NCI-H2081 treated with DMSO at 0.1 percent for 48 hours (cell line): Measurements from ENCODE around the gene NPLOC4.

Experiments
- DNase-seq: peaks from one replicate; lab custom pipeline; 2025; lab: John Stamatoyannopoulos, UW

Gene NPLOC4

DNA sequence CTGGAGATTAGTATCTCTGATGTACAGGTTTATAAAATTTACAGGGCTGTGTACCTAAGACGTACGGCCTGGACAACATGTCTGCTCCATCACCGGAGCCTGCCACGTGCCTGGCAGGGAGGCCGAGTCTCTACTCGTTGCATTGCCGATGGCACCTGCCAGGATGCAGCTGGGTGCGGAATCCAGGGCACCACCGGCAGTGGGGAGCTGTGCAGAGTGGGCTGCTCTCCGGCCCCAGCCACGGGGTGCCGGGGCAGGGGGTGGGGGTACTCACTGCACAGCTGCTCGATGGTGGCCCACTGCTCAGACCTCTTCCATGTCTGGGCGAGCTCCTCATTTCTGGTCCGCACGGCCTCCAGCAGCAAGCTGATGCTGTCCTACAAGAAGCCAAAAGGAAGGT is 71.7 kb downstream of the NPLOC4 start:
- DNase-seq, result no peak

DNA sequence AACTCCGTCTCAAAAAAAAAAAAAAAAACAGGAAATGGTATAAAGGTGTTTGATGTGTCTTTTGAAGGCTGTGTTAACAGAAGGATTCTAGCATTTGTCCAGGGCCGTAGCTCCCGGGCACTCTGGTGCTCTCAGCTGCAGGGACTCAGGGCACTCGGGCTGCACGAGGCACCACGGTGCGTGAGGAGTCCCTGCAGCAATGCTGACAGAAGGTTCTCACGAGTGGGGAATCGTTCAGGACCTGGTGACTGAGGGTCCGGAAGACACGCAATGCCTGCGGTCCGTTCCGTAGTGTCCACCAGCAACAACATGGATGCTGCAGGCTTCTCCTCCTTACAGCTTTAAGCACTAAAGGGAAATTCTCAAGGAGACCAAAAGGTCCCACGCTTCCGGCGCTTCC is 72.1 kb downstream of the NPLOC4 start:
- no peak for DNase-seq

DNA sequence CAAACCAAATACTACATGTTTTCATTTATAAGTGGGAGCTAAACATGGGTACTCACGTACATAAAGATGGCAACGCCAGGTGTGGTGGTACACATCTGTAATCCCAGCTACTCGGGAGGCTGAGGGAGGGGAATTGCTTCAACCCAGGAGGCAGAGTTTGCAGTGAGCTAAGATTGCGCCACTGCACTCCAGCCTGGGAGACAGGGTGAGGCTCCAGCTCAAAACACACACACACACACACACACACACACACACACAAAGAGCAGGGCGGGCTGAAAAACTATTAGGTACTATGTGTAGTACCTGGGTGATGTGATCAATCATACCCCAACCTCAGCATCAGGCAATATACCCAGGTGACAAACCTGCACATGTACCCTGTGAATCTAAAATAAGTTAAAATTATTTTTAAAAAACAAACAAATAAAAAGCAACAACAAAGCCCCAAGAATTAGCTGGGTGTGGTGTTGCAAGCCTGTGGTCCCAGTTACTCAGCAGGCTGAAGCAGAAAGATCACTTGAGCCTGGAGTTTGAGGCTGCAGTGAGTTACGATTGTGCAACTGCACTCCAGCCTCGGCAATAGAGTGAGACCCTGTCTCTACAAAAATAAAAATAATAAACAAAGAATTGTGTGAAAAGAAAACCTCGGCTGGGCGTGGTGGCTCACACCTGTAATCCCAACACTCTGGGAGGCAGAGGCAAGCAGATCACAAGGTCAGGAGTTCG is 72.9 kb downstream of the NPLOC4 start:
- DNase-seq, result no peak

DNA sequence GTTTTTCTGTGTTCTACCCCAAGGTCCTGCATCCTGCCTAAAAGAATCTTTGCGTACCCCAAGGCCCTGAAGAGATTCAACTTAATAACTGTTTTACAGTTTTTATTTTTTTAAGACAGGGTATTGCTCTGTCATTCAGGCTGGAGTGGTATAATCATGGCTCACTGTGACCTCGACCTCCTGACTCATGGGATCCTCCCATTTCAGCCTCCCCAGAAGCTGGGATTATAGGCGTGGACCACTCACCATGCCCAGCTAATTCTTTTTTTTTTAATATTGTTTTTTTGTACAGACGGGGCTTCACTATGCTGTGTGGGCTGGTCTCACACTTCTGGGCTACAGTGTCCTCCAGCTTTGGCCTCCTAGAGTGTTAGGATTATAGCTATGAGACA is 75.4 kb downstream of the NPLOC4 start:
- no peak for DNase-seq

DNA sequence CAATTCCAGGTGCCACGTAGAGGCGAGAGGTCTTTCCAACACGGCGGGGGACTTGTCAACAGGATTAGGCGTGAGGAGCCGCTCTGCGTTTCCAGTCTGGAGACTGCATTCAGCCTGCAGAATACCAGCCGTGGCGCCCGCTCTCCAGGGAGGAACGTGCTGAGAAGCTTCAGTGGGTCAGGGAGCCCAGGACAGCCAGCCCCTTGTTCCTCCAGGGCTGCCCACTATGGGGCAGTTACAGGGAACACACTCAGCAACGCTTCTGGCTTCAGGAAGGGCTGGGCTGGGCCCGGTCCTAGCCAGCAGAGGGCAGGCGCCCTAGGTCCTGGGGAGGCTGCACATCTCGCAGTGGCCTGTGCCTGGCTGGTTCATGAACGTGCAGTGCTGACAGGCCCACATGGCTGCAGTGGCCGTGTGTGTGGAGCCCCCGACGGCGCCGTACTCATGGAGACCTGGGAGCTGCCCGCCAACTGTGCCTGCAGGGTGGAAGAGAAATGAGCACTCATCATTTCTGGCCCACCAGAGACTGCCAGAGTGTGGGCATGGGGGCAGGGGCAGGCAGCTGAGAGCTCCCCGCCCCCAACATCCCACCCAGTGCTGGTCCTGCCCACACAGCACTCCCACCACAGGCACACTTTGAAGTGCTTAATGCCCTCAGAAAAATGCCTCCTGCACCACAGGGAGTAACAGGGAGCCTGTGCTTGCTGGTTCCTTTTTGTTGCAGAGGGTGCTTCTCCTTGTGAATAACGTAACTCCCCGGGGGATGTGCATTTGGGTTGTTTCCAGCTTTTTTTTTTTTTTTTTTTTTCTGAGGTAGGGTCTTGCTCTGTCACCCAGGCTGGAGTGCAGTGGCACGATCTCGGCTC is 77.7 kb downstream of the NPLOC4 start:
- no peak for DNase-seq

DNA sequence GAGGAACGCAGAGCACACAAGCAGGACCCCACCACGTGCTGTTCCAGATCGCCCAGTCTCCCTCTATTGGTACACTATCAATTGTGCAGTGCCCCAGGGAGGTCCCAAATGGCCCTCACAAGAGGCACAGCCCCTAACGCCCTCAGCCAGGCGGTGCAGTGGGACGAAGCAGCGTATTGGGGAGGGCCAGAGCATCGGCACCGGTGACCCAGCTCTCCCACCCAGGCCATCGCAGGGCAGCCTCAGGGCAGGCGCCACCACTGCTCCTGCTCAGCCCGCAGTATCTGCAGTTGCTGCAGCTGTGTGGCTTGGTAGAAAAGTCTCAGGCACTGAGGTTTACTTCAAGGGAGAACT is 78.8 kb downstream of the NPLOC4 start:
- DNase-seq, result no peak

DNA sequence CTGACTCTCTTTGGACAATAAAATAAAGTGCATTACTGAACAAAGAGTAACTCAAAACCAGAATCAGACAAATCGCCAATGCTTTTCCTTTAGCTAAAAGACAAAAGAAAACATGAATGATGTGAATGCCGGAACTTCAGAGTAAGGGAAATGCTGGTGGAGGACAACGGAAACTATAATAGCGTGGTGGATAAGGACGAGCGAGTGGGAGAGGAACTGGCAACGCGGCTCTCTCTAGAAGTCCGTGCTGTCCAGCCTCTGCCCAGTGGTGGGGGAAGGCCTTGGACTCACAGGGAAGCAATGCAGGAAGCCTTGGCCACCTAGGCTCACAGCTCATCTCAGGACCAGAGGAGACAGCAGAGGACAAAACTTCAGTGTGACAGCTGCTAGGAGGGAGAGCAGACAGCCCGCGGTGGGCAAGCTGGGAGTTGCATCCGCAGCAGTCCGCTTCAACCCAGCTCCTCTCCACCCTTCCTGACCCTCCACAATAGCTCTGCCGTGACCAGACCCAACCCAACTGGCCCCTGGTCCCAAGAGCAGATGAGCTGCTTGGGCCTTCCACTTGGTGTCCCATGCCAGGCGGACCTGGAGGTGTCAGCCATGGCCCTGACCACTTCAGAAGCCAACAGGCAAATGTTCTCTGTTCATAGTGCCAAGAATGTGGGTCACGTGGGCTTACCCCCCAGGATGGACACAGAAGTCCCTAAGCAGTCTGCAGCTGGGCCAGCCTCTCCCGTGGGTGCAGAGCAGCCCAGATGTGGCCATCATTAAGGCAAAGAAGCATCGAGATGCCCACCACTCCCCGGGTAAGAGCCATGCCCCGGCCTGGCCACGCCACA is 79.4 kb downstream of the NPLOC4 start:
- no peak for DNase-seq

DNA sequence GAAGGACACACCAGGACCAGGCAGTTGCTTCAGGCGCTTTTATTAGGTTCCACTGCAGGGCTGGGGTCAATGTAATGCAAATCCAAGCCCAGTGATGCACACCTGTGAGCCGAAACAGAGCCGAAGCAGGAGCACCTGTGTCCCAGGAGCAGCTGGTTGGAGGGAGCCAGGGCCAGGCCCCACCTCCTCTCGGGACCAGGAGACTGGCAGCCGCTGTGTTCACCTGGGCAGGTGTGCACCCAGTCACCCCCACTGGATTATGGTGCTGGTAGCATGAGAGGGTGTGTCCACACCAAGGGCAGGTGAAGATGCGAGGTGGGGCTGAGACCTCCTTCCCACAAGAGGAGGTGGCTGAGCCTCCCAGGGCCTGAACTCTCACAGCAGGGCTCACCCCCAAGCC is 80.0 kb downstream of the NPLOC4 start:
- no peak for DNase-seq

DNA sequence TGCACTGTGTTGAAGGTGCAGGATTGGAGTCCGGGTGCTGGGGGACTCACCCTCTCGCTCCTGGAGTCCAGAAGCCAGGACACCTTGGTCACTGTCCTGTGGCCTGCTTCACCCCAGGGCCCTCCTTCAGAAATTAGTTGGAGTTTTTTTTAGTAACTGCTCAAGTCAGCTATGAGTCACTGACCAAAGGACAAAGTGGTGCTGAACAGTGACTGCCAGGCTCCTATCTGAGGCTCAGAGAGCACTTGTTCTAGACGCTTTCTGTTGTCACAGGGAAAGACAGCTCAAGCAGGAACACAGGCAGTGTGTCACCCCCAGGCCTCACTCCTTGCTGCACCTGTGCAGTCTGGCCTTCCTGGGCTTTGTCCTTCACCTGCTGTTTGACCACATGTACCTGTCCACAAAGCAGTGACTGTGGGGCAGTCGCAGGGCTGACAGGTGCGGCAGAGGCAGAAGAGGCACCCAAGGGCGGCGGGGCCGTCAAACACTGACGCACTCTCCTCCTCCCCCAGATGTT is 80.7 kb downstream of the NPLOC4 start:
- DNase-seq, result no peak

DNA sequence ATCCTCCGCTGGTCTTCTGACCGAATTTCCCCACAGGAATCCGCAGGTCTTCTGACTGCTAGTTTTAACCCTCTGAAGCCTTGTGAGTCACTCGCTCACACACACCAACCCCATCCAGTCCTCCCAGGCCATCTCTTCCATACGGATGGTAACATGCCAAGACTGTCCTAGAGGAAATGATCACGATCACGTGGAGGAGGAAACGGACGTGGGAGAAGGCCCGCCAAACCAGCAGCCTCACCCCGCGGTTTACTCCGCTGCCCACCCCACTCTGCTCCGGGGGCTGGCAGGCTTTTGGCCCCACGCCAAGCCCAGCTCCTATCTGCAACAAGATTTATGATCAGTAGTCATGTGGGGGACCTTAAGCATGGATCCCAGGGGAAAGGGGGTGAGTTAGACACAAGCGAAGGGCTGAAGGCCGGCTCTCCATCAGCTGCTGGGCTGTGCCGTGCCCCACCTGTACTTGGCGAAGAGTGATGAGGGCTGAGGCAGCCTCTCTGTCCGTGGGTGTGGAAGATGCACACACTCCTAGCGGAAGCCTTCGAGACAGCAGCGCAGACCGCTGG is 83.2 kb downstream of the NPLOC4 start:
- no peak for DNase-seq

DNA sequence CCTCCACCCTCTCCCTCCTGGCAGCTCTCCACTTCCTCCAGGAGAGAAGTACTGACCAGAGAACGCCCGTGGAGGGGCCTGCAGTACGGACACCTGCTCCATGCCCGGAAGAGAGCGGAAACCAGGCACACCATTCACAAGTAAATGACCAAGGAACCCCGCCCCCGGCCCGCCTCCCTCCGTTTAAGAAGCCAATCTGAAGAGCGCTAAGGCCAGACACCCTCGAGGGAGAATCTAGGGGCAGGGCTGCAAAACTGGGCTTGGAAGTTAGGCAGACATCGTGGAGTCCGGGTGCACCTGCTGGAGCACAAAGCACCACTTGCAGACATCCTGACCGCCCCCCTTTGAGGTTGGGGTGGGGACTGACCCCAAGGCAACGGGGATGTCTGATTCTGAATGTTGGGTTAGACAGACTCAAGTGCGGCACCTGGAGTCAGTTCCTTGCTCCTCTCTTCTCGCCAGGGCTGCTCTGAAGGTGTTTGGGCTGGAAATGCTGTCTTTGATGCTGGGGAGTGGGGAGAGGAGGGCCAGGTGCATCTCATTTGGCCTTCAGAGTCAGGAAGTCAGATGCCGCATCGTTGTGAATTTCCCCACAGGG is 83.8 kb downstream of the NPLOC4 start:
- DNase-seq, result peak; percentile 77

DNA sequence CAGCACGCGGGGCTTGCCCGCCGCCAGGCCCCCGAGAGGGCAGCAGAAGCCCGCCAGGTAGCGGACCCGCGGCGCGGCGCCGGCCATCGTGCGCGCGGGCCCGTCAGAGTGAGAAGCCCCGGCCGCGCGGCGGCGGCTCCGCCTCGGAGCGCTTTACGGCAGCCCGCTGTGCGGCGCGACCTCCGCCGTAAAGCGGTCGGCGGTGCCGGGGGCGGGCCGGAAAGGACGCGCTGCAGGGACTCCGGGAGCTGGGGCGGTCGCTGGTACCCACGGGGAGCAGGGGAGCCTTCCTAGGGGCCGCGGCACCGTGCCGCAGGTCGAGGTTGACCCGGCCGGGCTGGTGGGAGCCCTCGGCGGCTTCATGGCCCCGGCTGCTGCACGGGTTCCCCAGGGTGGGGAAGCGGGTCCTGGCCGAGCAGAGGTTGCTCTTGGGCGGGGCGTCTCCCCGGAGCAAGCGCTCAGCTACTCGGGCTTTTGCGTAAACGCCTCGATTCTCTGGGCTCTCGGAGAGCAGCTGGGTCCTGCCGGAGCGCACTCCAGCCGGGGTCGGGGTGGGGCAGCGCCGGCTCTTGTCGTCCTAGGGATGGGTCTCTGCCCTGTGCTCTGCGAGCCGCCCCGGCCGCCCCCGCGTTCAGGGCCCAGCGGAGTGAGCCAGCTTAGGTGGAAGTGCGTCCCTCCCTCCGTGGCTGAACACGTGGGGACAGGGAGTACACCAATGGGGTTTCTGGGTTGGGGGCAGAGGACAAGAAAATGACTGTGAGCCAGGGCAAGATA is 84.5 kb downstream of the NPLOC4 start, which contains the start of gene FAAP100:
FAAP100 (minus strand) TSS at position 110 of the 774 bp plus-strand sequence; CDS start at position 87, 23 bp downstream.
- DNase-seq, result no peak

DNA sequence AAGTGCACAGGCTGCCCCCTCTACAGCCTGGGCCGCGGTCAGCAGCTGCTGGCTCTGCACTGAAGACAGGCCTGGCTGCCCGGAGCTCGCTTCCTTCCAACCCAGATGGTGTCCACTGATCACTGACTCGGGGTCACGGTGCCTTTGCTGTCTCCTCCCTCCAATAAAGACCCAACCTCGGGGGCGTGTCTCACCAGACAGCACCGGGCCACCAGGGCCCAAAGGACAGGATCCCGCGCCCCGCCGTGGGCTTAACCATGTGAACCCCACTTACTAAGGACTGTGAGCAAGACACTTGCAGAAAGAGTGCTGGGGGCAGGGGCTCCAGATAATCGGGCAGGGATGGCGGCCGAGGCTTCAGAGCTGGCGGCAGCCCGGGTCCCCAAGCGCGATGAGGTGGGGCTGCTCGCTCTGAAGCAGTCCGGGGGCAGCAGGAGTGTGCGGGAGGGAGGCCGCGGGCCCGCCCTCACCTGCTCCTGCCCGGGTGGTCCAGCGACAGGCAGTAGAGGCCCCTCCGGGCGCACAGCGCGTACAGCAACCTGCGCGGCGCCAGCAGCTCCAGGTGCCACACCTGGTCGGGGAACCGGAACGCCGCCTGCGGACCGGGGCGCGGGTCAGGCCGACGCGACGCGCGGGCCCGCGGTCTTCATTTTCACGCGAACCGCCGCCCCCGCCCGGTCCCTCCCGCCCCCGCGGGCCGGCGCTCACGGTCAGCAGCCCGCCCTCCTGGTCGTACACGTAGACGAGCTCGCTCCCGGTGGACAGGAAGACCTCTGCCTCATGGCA is 85.3 kb downstream of the NPLOC4 start:
- no peak for DNase-seq

DNA sequence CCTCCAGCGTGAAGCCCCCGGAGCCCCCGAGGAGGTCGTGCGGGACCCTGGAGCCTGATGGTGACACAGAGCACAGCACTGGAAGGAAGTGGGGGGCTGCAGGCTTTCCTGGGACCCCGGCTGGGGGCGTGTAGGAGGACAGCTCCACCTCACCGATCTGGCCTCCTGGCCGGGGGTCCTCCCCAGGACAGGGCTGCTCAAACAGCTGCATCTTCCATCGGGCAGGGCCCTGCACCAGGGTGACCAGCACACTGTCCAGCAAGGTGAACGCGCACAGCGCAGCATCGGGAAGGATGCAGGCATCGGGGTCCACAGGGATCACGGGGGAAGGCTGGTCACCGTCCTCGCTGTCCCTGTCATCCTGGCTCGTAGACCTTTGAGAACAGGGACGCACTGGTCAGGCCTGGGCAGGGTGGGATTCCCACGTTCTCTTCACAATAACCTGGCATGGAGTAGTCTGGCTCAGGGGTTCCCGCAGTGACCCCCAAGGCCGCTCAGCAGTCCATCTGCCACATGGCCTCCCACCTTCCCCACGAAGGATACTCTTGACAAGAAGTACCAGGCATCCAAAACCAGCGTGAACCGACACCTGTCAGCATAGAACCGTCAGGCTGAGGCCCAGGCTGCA is 86.0 kb downstream of the NPLOC4 start:
- DNase-seq, result no peak

DNA sequence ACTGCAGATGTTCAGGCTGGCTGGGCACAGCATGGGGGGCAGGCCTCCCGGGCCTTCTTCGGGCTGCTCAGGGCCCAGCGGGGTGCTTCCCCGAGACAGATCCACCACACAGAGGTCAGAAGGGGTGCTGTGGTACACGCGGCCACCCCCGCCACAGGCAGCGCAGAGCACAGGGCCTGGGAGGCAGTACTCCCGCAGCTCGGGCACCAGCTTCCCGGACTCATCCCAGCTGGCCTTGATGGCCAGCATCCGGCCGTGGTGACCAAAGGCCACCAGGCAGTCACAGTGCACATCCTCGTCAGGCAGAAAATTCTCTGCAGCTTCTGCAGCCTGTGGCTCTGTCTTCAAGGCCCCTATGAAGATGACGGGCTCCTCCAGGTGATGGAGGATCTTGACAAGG is 86.6 kb downstream of the NPLOC4 start:
- DNase-seq, result no peak

DNA sequence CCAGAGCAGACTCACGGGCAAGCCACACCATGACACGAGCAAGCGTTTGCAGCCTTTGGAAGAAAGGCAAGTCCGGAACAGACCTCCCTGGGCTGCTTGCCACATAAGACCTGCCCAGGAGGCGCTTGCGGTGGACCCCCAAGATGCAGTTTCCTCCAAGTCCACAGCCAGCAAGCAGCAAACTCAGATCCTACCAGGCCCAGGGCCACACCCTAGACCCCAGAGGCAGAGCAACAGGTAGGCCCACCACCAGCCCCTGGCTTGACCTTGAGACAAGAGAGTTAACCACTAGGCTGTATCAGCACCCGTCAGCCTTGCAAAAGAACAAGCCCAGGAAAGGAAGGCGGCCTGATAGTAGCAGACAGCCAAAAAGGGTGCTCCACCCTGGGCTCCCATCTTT is 87.1 kb downstream of the NPLOC4 start:
- no peak for DNase-seq

DNA sequence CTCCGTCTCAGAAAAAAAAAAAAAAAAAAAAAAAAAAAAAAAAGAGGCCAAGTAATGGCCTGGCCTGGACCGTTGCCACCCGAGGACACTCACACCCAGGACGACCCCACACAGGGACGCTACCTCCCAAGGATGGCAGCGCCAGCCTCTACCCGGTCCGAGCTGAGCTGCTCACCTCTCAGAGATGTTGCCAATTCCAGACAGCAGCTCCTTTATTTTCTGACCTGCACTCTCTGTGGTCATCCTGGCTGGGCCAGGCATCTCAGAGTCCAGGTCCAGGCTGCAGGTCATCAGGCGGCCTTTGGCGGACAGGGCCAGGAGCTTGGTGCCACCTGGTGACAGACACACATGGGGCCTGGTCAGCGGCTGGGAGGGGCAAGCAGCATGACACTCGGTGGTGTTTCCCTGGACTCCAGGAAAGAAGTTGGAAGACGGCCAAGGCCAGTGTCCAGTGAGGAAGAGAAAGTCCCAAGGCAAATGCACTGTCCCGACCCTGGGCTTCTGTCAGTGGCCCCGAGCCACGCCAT is 87.8 kb downstream of the NPLOC4 start:
- DNase-seq, result no peak

DNA sequence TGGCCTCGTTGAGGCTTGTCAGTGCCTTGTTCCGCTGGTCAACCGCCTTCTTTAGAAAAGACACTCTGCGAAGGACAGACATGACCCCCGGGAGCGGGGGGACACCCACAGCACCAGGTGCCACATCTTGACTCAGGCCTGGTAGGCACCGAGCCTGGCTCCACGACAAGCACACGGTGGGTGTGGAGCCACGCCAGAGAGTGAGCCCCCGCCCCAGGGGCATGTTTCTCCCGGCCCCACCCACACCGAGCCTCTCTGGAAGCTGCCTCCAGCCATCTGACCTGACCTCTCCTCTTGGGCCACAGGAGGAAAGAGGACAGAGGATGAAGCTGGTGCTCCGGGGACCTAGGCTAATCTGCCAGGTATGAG is 89.3 kb downstream of the NPLOC4 start:
- DNase-seq, result no peak

DNA sequence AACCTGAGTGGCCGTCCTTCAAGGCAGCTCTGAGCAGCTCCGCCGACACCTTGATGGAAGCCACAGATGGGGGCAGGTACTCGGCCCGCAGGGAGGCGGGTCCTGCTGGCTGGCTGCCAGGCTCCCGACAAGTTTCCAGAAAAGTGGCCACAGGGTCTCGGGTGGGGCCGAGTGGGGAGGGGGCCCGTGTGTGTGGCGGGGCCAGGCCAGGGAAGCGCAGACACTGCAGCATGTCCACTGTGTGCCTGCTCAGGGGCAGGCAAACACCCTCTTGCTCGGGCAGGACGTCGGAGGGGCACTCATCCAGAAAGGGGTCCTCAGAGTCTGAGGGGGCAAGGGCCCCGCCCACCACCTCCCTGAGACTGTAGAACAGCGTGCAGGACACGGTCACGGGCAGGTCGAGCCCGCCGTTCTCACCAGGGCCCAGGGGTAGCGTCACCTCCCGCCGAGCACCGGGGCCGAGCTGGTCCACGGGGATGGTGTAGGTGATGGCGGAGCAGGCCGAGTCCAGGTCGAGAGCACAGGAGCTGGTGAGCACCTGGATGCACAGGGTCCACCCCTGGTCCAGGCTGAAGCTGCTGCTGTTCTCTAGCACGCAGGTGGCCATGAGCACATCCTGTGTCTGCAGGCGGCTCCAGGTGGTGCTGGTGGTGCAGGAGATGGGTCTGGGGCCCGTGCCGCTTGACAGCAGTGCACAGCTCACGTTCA is 89.9 kb downstream of the NPLOC4 start:
- no peak for DNase-seq
